Stomach (tissue), 9 donors: ENCODE data around the gene XXYLT1. TPM values are rescaled to one million over a fixed set of nuclear protein-coding genes. Genes with fewer than 3 reads are reported as not detected.
A peak's percentile ranks its signal among the peaks of the same experiment; 100 is the strongest.

ENCODE experiments used
- DNase-seq, 2 donors: peaks; one replicate each; pipeline versions ENCODE4 v3.0.0 to v3.0.0-alpha.2; 2013 to 2019
- H3K27ac ChIP-seq, 5 donors: fragments of 200-600 bp in 4 of 5; sonication (generic) in 4 of 5; one replicate each; pipeline ENCODE4 v1.5.1; 2013 to 2019; ENCODE audit warnings: mild to moderate bottlenecking in 1 of 5, moderate library complexity in 1 of 5
- H3K27me3 ChIP-seq, 3 donors: fragments of 200-600 bp; sonication (generic); one replicate each; pipeline ENCODE4 v1.5.1; 2017 to 2019; ENCODE audit warnings: mixed run types in 1 of 3
- H3K36me3 ChIP-seq, 4 donors: fragments of 200-600 bp; sonication (generic); 1 replicate in 3 of 4; 2 replicates in 1 of 4; pipeline ENCODE4 v1.5.1; 2016 to 2019
- H3K4me1 ChIP-seq, 4 donors: fragments of 200-600 bp; sonication (generic); one replicate each; pipeline ENCODE4 v1.5.1; 2016 to 2019
- H3K4me3 ChIP-seq, 4 donors: fragments of 200-600 bp; sonication (generic) in 3 of 4; one replicate each; pipeline ENCODE4 v1.5.1; 2016 to 2019; ENCODE audit warnings: mild to moderate bottlenecking in 1 of 4
- H3K9me3 ChIP-seq, 4 donors: fragments of 200-600 bp; sonication (generic); one replicate each; pipeline ENCODE4 v1.5.1; 2016 to 2019
- EP300 ChIP-seq: sonication (generic); formaldehyde crosslinking; IDR thresholded peaks from one replicate; pipeline ENCODE4 v1.6.1; 2017; ENCODE audit warnings: antibody characterized with exemption
- POLR2A ChIP-seq, 4 donors: fragments of 450-650 bp; IDR thresholded peaks; one replicate each; pipeline ENCODE4 v1.6.1; 2016; ENCODE audit warnings: antibody characterized with exemption in 4 of 4, control low read depth in 2 of 4, mild to moderate bottlenecking in 1 of 4, moderate library complexity in 1 of 4
- POLR2AphosphoS5 ChIP-seq, 3 donors: sonication (generic); formaldehyde crosslinking; IDR thresholded peaks; one replicate each; pipeline ENCODE4 v1.6.1; 2016; ENCODE audit warnings: antibody characterized with exemption in 3 of 3
- WGBS, 5 donors: extraction: QIAGEN DNeasy Blood & Tissue Kit in 3 of 5; methylation state at CpG; one replicate each; pipeline versions ENCODE4 v1.1.5 to v1.1.7; 2013 to 2018; 5-methylcytosine and 5-hydroxymethylcytosine counted together
- intact Hi-C: fragments of 100-400 bp; cut with DNase I; formaldehyde crosslinking; loops from one replicate; pipeline ENCODE4 v1.15.1; 2023; ENCODE audit warnings: low total_unique reads
- polyA plus RNA-seq, 3 donors: library from polyadenylated mRNA; stranded (reverse); fragments of 200-250 nt; gene quantifications; one replicate each; pipeline ENCODE4 v1.2.3, GENCODE V29; 2013
- total RNA-seq, 5 donors: library from RNA; depleted of rRNA; stranded (reverse); fragments of >200 nt; gene quantifications; one replicate each; pipeline versions ENCODE4 v1.1.0 to v1.2.3, GENCODE V29; 2014 to 2016
- TF ChIP-seq, protein P1 (sequence below), 7 experiments: fragments of 450-650 bp in 4 of 7; fragments of 200-600 bp in 3 of 7; sonication (generic) in 3 of 7; IDR thresholded peaks; one replicate each; pipeline ENCODE4 v1.5.1; 2016 to 2019; ENCODE audit warnings: antibody characterized with exemption in 7 of 7, control low read depth in 2 of 7, mild to moderate bottlenecking in 1 of 7
- donor health status: healthy with polysubstance abuse.
- donor health status: Bipolar disorder and iron deficiency.
- donor health status: healthy.

Gene XXYLT1
- total and polyA plus RNA-seq, 8 donors, result 2.1 to 41.5 (median 11.4) TPM; not detected in 1

DNA sequence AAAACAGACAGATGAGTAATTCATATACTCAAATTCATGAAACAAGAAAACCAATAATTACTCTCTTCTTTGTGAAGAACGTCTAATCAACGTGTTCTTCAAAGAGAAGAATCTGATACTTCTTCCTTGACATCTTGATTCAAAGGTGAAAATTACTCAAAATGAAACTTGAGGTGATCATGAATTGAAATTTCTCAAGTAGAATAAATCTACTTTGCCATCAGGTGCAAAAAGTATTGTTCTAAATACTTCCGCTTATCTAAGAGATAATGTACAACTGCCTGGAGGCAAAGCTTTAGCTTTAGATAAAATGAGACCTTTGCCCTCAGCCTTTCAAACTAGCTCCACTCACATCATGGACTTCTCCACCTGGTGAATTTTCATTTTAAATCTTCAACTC is 13.9 kb upstream of the XXYLT1 start:
- 27 to 63% (median 39%) methylated on average over 3 of the region's 3 CpGs for WGBS, 5 donors
- Histone ChIP-seq H3K9me3 (no peaks in the 10 kb centered on the region), H3K27me3 (no peaks in the 10 kb centered on the region), H3K4me1 (peaks cover 0 to 12% (median 6%) of the 10 kb centered on the region in 4 donors), H3K27ac (no peak overlapping the region), H3K4me3 (no peak overlapping the region), H3K36me3 (peaks cover 8 to 86% (median 63%) of the 10 kb centered on the region in 4 donors)
- intact Hi-C loops, result no loop called here
- TF ChIP-seq POLR2AphosphoS5 (IDR thresholded peaks at IDR 0.05), result no peak
- TF ChIP-seq POLR2A (IDR thresholded peaks at IDR 0.05), result no peak
- TF ChIP-seq EP300, result no peak
- TF ChIP-seq, protein P1, sequence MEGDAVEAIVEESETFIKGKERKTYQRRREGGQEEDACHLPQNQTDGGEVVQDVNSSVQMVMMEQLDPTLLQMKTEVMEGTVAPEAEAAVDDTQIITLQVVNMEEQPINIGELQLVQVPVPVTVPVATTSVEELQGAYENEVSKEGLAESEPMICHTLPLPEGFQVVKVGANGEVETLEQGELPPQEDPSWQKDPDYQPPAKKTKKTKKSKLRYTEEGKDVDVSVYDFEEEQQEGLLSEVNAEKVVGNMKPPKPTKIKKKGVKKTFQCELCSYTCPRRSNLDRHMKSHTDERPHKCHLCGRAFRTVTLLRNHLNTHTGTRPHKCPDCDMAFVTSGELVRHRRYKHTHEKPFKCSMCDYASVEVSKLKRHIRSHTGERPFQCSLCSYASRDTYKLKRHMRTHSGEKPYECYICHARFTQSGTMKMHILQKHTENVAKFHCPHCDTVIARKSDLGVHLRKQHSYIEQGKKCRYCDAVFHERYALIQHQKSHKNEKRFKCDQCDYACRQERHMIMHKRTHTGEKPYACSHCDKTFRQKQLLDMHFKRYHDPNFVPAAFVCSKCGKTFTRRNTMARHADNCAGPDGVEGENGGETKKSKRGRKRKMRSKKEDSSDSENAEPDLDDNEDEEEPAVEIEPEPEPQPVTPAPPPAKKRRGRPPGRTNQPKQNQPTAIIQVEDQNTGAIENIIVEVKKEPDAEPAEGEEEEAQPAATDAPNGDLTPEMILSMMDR (IDR thresholded peaks at IDR 0.05), result no peak
- no peak for DNase-seq

- peak in 1 of 2 donors; percentile 51 for DNase-seq
- no peaks in the 10 kb centered on the region for H3K9me3 ChIP-seq
- peaks cover 0 to 12% (median 6%) of the 10 kb centered on the region in 4 donors for H3K4me1 ChIP-seq
- TF ChIP-seq POLR2A (IDR thresholded peaks at IDR 0.05), result no peak
- TF ChIP-seq, protein P1 (IDR thresholded peaks at IDR 0.05), result no peak
- no peak overlapping the region for H3K4me3 ChIP-seq
- 40 to 67% (median 46%) methylated on average over 8 of the region's 8 CpGs for WGBS, 5 donors
- no peak overlapping the region for H3K27ac ChIP-seq
- intact Hi-C loops, result no loop called here
- H3K36me3 ChIP-seq, result peaks cover 5 to 80% (median 48%) of the 10 kb centered on the region in 4 donors
- no peaks in the 10 kb centered on the region for H3K27me3 ChIP-seq
Measured at GRCh38 chr3:195282961-195283360, 12.0 kb upstream of the XXYLT1 start.

DNA sequence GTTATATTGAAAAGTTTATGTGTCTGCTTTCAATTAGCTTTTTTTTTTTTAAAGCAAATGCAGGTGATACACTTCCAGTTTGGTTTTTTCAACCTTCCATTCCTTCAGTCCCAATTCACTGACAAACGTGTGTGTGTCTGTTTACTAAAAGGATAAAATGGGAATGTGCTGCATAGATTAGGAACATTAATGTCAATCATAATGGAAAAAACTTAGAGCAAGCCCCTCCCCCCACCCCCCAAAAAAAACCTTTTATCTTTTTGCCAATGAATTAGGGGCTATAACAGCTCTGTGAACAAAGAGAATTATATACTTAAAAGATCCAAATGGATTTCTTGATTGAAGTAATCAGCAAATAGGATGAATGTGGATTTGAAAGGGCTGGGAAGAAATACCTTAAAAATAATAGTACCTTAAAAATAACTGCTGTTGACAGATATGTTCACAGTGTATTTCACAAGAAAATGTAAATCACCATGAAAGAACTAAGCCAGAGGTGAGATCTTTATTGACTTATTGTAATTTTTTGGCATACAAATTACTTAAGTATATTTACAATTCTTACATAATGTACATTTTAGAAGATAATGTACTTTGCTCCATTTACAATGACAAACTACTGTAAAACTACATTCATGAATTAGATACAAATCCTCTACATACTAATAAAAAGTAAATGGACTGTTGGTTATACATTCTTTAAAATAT is 3.5 kb upstream of the XXYLT1 start:
- 6 to 34% (median 20%) methylated on average over 1 of the region's 1 CpG for WGBS, 5 donors
- Histone ChIP-seq H3K27me3 (no peaks in the 10 kb centered on the region), H3K4me1 (peaks cover 16 to 27% (median 21%) of the 10 kb centered on the region in 4 donors), H3K36me3 (peaks cover 0 to 20% (median 11%) of the 10 kb centered on the region in 4 donors), H3K27ac (no peak overlapping the region), H3K9me3 (no peaks in the 10 kb centered on the region), H3K4me3 (no peak overlapping the region)
- intact Hi-C loops, result loop anchor here (5.0 to 10.0 kb wide), 2 partner anchors 180 to 248 kb away; no protein-coding TSS in a partner anchor
- no peak for TF ChIP-seq POLR2AphosphoS5 (IDR thresholded peaks at IDR 0.05)
- no peak for TF ChIP-seq POLR2A (IDR thresholded peaks at IDR 0.05)
- TF ChIP-seq EP300, result no peak
- DNase-seq, result no peak

- intact Hi-C loops, result loop anchor here (5.0 to 10.0 kb wide), 2 partner anchors 183 to 251 kb away; no protein-coding TSS in a partner anchor
- no peak for TF ChIP-seq POLR2A (IDR thresholded peaks at IDR 0.05)
- TF ChIP-seq, protein P1 (IDR thresholded peaks at IDR 0.05), result peak in 6 of 7 experiments; percentile 11 to 91 (median 87)
- TF ChIP-seq EP300, result no peak
- peak in 2 of 3 donors; percentile 8 to 59 for TF ChIP-seq POLR2AphosphoS5 (IDR thresholded peaks at IDR 0.05)
Measured at GRCh38 chr3:195271410-195272243, 668 bp upstream of the XXYLT1 start.

More at GRCh38 chr3:195271410-195272243, 668 bp upstream of the XXYLT1 start:
- peak; percentile 87 to 97 for DNase-seq
- Histone ChIP-seq H3K9me3 (no peaks in the 10 kb centered on the region), H3K4me3 (peak overlapping the region; percentile 84 to 92 (median 86)), H3K27me3 (no peaks in the 10 kb centered on the region), H3K4me1 (peaks cover 18 to 39% (median 25%) of the 10 kb centered on the region in 4 donors), H3K36me3 (peaks cover 0 to 1% (median 0%) of the 10 kb centered on the region in 4 donors), H3K27ac (peak overlapping the region; percentile 86 to 94 (median 89))
- 0 to 1% (median 1%) methylated on average over 23 to 30 of the region's 30 CpGs for WGBS, 5 donors
